ENCODE data around the gene MOB3C. TPM values are rescaled to one million over a fixed set of nuclear protein-coding genes. Genes with fewer than 3 reads are reported as not detected.

Gene MOB3C
- total RNA-seq, 1 donor from 2014 or later = 1.1 TPM

- H3K9ac ChIP-seq = no peak overlapping the region
- peaks cover 17% of the 10 kb centered on the region for H3K36me3 Mint-ChIP-seq
- no peak for DNase-seq (ENCODE audit: low spot score)
- no peak overlapping the region for H3K4me3 Mint-ChIP-seq
- H3K4me2 ChIP-seq = no peak overlapping the region
- H3K9me3 Mint-ChIP-seq = no peaks in the 10 kb centered on the region
- H4K20me1 ChIP-seq (ENCODE audit: low read depth) = no peaks in the 10 kb centered on the region
- H3K27ac ChIP-seq = no peak overlapping the region
- TF ChIP-seq EZH2phosphoT487 (IDR thresholded peaks at IDR 0.05) (no peak), CTCF (IDR thresholded peaks at IDR 0.05) (no peak), EZH2 (IDR thresholded peaks at IDR 0.05) (no peak)
- no peak overlapping the region for H2AFZ ChIP-seq (replicated peaks)
- H3K79me2 ChIP-seq (ENCODE audit: low read depth) = no peaks in the 10 kb centered on the region
- H3K4me3 ChIP-seq = no peak overlapping the region
- H3K27me3 ChIP-seq = no peaks in the 10 kb centered on the region
- no peaks in the 10 kb centered on the region for H3K36me3 ChIP-seq
- peaks cover 5% of the 10 kb centered on the region for H3K4me1 Mint-ChIP-seq
- H3K9me3 ChIP-seq (ENCODE audit: low read depth) = no peaks in the 10 kb centered on the region
- no peak overlapping the region for H3K27ac Mint-ChIP-seq
- H3K27me3 Mint-ChIP-seq (ENCODE audit: insufficient read depth, low read depth) = peaks cover 2% of the 10 kb centered on the region
- peaks cover 22% of the 10 kb centered on the region for H3K4me1 ChIP-seq
- H3F3A ChIP-seq (ENCODE audit: low read depth) = peaks cover 6% of the 10 kb centered on the region
These were observed 31.2 kb downstream of the MOB3C start for GRCh38 chr1:46585312-46585938.

- peaks cover 7% of the 10 kb centered on the region for H3K36me3 Mint-ChIP-seq
- Histone ChIP-seq H3K4me3 (no peak overlapping the region), H3K9ac (no peak overlapping the region), H4K20me1 (ENCODE audit: low read depth) (no peaks in the 10 kb centered on the region), H3K4me2 (no peak overlapping the region), H3K27ac (no peak overlapping the region), H3K4me1 (peaks cover 19% of the 10 kb centered on the region), H2AFZ (replicated peaks) (no peak overlapping the region), H3K36me3 (no peaks in the 10 kb centered on the region), H3K27me3 (no peaks in the 10 kb centered on the region), H3K9me3 (ENCODE audit: low read depth) (no peaks in the 10 kb centered on the region), H3K79me2 (ENCODE audit: low read depth) (no peaks in the 10 kb centered on the region), H3F3A (ENCODE audit: low read depth) (peaks cover 6% of the 10 kb centered on the region)
- H3K9me3 Mint-ChIP-seq = no peaks in the 10 kb centered on the region
- no peak overlapping the region for H3K27ac Mint-ChIP-seq
- no peak for DNase-seq (ENCODE audit: low spot score)
- H3K27me3 Mint-ChIP-seq (ENCODE audit: insufficient read depth, low read depth) = peaks cover 2% of the 10 kb centered on the region
- TF ChIP-seq CTCF (IDR thresholded peaks at IDR 0.05) (no peak), EZH2phosphoT487 (IDR thresholded peaks at IDR 0.05) (no peak), EZH2 (IDR thresholded peaks at IDR 0.05) (no peak)
- no peak overlapping the region for H3K4me3 Mint-ChIP-seq
- peaks cover 5% of the 10 kb centered on the region for H3K4me1 Mint-ChIP-seq
These were observed 33.1 kb downstream of the MOB3C start for GRCh38 chr1:46583494-46583893.

- Mint-ChIP-seq H3K4me1 (peaks cover 5% of the 10 kb centered on the region), H3K4me3 (no peak overlapping the region), H3K36me3 (peaks cover 7% of the 10 kb centered on the region), H3K27me3 (ENCODE audit: insufficient read depth, low read depth) (peaks cover 2% of the 10 kb centered on the region), H3K9me3 (no peaks in the 10 kb centered on the region), H3K27ac (no peak overlapping the region)
- Histone ChIP-seq H3K27me3 (no peaks in the 10 kb centered on the region), H3F3A (ENCODE audit: low read depth) (peaks cover 6% of the 10 kb centered on the region), H3K79me2 (ENCODE audit: low read depth) (no peaks in the 10 kb centered on the region), H3K9me3 (ENCODE audit: low read depth) (no peaks in the 10 kb centered on the region), H3K36me3 (no peaks in the 10 kb centered on the region), H2AFZ (replicated peaks) (no peak overlapping the region), H3K9ac (no peak overlapping the region), H3K4me1 (peaks cover 19% of the 10 kb centered on the region), H3K27ac (no peak overlapping the region), H4K20me1 (ENCODE audit: low read depth) (no peaks in the 10 kb centered on the region), H3K4me3 (no peak overlapping the region), H3K4me2 (no peak overlapping the region)
- no peak for TF ChIP-seq CTCF (IDR thresholded peaks at IDR 0.05)
- no peak for TF ChIP-seq EZH2phosphoT487 (IDR thresholded peaks at IDR 0.05)
- TF ChIP-seq EZH2 (IDR thresholded peaks at IDR 0.05) = no peak
- no peak for DNase-seq (ENCODE audit: low spot score)
These were observed 33.6 kb downstream of the MOB3C start for GRCh38 chr1:46582972-46583371.

Data from neural progenitor cell (in vitro differentiated cells).